Fibroblast of skin of back (primary cell): ENCODE results near the gene LDAF1.
"Not testable (repeated sequence)": the region's sequence is repeated elsewhere in the genome, so short reads cannot be mapped to it uniquely, and the experiment has no call there.

ENCODE experiments used
- DNase-seq: peaks from one replicate; pipeline ENCODE4 v3.0.0-alpha.2; 2013

The LDAF1 gene

DNA sequence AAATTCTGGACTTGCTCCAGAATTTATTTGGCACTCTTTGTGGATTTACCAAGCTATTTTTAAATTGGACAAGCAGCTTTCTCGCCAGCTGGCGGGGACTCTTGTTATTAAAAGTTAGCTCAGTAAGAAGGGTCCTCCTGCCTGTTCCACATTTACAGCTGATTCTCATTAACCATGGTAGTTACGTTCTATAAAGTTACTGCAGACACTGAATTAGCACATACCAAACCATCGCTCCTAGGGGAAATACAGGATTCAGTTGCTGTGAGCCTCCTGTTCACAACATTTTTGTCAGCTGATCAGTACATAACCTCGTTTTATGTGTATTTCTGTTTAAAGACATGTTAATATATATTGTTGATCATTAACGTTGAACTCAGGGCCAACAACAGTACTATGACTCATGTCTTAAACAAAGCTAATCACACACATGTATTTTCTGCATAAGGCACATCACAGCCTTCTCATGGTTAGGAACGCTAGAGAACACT, 4.2 kb downstream of the LDAF1 start:
- no peak for DNase-seq

- no peak for DNase-seq
Observed at GRCh38 chr16:21163576-21163975, 5.1 kb downstream of the LDAF1 start.

DNA sequence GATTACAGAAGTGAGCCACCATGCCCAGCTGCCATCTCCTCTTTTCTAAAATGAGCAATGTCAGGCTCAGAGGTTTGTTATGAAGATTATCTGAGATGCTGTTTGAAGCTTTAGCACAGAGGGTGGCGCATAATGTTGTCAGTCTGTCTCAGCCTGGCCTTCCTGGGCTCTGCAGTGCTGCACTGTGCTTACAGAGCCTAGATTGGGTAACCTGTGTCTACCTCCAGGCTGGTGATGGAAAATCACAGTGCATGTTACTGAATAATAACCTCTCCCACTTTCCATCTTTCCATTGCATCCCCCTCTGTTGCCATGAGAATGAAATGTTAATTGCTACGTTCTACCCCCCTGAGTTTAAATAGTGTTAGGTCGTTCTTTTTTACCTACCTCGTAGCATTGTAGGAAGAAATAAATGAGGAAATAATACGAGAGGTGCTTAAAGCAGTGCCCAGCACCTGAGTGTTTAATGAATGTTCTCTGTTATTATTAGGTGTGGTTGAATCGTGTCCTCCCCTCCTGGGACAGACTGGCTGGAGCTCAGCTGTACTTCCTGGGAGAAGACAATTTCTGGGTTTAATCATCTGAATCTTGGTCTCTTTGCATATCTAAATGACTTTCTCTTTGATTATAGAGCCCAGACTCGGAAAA, 6.2 kb downstream of the LDAF1 start:
- DNase-seq, result no peak

DNA sequence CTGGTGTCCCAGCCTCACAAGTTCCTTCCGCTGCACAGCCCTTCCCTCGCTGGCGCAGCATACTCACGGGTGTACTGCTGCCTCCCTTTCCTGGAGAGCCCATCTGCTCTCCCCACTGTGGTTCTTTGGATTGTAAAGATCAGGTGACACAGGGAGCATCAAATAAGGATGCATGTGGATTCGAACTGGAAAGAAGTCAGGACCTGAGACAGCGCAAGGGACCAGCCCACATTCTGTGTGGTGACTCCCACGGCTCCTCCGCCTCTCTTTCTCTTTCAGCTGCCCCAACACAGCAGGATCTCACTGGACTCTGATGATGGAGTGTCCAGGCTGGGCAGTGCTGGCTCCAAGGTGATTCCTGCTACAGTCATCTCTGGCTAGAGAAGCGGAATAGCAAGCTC, 8.1 kb downstream of the LDAF1 start:
- no peak for DNase-seq

- DNase-seq, result peak; percentile 84
Observed at GRCh38 chr16:21167360-21167759, 8.9 kb downstream of the LDAF1 start.

DNA sequence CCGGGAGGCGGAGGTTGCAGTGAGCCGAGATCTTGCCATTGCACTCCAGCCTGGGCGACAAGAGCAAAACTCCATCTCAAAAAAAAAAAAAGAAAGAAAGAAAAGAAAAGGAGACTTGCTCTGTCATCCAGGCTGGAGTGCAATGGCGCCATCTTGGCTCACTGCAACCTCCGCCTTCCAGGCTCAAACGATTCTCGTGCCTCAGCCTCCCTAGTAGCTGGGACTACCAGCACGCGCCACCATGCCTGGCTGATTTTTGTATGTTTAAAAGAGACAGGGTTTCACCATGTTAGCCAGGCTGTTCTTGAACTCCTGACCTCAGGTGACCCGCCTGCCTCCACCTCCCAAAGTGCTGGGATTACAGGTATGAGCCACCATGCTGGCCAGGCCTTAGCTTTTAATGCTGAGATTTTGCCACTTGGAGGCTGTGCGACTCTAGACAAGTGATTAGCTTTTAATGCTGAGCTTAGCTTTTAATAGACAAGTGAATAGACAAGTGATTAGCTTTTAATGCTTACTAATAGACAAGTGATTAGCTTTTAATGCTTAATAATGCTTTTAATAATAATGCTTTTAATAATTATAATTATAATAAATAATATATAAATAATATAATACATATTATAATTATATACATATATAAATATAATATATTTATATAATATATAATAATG, 9.6 kb downstream of the LDAF1 start:
- DNase-seq, result no peak

DNA sequence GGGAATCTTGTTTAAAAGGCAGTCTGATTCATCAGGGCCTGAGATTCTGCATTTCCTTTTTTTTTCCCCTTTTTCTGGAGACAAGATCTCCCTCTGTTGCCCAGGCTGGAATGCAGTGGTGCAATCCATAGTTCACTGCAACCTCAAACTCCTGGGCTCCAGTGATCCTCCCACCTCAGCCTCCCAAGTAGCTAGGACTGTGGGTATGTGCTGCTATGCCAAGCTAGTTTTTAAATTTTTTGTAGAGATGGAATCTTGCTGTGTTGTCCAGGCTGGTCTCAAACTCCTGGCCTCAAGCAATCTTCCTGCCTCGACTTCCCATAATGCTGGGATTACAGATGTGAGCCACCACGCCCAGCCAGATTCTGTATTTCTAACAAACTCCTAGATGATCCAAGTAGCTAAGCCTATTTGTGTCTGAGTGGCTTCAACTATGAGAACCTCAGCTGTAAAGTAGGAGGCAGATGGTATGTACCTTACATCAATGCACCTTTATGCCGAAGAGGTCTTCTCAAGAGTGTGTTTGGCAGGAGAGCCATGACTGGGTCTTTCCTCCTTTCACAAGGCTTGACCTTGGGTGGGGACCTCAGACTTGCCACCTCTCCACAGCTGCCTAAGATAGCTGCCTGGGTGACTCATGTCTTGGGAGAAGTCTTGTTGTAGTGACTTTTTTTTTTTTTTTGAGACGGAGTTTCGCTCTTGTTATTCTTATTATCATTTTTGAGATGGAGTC, 10.9 kb downstream of the LDAF1 start:
- peak; percentile 63 for DNase-seq

DNA sequence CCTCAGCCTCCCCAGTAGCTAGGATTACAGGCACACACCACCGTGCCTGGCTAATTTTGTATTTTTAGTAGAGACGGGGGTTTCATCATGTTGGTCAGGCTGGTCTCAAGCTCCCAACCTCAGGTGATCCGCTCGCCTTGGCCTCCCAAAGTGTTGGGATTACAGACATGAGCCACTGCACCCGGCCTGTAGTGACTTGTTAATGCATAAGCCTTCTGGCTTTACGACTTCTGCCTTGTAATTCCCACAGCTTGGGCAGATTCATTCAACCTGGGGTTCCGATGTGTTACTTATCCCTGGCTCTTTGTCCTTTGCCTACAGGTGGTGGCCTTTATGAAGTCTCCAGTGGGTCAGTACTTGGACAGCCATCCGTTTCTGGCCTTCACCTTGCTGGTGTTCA, 11.6 kb downstream of the LDAF1 start:
- not testable (repeated sequence) for DNase-seq

GRCh38 chr16:21172650-21173049, 14.2 kb downstream of the LDAF1 start:
- DNase-seq, result no peak

DNA sequence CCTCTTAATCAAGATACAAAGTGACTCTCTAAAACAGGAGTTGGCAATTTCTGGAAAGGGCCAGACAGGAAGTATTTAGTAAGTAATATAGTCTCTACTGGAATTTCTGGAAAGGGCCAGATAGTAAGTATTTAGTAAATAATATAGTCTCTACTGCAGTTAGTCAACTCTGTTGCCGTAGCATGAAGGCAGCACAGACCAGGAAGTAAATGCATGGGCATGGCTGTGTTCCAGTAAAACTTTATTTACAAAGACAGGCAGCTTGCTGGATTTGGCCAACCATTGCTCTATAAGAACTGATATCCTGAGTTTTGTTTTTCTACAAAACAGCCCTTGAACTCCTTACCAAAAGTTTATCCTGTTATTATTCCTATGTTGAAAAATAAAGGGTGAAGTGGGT, 16.9 kb downstream of the LDAF1 start:
- no peak for DNase-seq

DNA sequence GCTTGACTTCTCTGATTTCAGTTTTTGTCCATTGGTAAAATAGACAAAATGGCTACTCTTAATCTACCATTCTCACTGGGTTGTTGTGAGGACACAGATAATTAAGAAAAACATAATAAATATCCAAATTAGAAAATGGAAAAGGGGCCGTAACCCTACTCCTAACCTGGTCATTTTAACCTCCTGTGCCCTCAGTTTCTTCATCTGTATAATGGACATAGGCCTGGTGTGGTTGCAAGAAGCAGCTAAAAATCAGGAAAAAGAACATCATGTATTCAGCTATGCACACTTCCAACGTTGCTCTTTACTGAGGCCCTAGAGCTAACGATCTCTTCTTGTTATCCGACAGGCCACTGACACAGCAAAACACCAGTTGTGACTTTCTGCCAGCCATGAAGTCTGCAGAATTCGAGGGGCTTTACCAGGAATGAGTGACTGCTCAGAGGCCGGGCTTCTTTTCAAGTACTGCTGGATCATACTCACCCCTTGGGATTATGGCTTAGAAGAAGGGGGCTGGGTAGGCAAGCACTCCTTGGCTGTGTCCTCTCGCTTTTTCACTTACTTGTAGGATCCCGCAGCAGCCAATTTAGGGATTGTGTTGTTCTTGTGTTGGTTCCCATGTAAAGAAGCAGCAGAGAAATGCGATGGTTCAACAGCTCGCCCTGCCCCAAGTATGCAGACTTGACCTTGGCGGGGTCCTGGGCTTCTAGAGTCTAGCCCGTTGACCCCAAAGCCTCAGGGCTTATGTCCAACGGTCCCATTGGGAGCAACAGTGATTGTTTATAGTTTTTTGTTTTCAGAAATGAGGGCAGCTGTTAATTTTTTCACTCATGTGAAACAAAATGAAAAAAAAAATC, 20.9 kb downstream of the LDAF1 start:
- no peak for DNase-seq

DNA sequence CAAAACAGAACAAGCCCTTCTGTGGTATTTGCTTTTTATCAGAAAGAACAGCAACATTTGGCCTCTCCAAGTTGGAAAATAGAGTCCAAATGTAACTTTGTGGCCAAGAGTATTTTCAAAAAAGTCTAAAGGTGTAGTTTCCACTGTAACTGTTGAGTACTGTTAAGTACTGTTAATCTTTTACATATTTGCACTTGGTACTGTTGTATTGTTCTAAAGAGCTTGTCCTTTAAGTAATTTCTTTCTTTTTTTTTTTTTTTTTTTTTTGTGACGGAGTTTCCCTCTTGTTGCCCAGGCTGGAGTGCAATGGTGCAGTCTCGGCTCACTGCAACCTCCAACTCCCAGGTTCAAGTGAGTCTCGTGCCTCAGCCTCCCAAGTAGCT, 21.5 kb downstream of the LDAF1 start:
- DNase-seq, result no peak

DNA sequence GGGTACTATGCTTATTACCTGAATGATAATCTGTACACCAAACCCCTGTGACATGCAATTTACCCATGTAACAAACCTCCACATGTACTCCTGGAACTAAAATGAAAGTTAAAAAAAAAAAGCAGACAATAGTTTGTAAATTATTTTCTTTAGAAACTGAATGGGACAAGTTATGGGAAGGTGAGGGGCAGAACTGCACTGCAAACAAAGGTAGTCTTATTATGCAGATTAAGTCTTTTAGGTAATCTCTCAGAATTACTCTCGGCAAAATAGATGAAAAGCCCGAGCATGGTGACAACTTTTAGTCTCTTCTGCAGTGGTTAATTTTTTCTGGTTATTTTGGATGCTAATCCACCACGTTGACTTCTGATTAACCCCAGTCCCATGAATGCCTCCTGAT, 25.5 kb downstream of the LDAF1 start:
- no peak for DNase-seq

- no peak for DNase-seq
Observed at GRCh38 chr16:21184834-21185233, 26.4 kb downstream of the LDAF1 start.

- DNase-seq, result no peak
Observed at GRCh38 chr16:21185659-21186325, 27.3 kb downstream of the LDAF1 start.

GRCh38 chr16:21186326-21186691, 27.8 kb downstream of the LDAF1 start:
- DNase-seq, result no peak

DNA sequence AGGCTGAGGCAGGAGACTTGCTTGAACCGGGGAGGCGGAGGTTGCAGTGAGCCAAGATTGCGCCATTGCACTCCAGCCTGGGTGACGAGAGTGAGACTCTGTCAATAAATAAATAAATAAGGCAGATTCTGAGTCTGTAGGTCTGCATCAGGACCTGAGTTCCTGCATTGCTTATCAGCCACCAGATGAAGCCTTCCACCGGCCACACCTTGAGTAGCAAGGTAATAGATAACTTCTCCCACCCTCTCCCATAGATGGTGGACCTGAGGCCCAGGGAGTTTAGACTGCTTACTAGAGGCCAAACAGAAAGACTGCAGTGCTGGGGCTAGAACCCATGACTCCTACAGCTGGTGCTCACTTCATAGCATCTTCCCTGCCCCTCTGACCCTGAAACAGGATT, 30.8 kb downstream of the LDAF1 start:
- no peak for DNase-seq

- DNase-seq, result no peak
Observed at GRCh38 chr16:21190013-21190412, 31.5 kb downstream of the LDAF1 start.

DNA sequence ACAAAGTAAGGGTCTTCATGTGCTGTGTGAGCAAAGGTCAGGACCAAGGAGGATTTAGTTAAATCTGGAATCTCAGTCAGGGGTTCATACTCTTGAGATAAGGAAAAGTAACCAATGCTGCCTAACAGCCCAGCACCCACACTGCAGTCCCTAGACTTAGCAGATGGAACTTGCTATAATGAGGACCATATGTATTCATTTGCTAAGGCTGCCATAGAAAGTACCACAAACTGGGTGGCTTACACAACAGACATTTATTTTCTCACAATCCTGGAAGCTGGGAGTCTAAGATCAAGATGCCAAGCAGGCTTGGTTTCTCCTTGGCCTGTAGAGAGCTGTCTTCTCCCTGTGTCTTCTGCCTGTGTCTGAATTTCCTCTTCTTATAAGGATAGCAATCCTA, 32.1 kb downstream of the LDAF1 start:
- peak; percentile 43 for DNase-seq

GRCh38 chr16:21192991-21193390, 34.5 kb downstream of the LDAF1 start:
- DNase-seq, result no peak

DNA sequence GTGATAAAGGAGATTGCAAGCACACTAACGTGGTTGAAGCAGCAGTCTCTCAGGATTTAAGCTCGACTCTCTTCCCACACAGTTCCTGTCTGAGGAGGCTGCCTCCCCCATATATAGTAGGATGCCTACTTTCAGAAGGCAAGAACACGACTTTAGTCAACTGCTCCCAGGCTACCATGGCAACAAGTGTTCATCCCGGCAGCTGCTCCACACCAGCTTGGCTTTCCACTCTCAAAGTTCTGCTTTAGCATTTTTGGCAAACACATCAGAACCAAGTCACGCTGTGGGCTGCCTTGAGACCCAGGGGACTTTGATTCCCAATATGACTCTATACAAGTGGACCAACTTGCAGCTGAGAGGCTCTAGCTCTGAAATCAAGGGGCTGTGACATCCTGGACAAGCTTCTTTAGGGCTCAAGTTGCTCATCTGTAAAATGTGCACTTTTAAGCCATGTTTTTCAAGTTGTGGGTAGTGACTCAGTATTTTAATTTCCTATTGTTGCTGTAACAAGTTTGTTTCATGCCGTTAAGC, 36.4 kb downstream of the LDAF1 start:
- peak; percentile 60 for DNase-seq

- DNase-seq, result not testable (repeated sequence)
Observed at GRCh38 chr16:21195330-21195729, 36.9 kb downstream of the LDAF1 start.
